NT2/D1 (cell line): ENCODE results near the gene FREY1.

Source experiments
- SUZ12 ChIP-seq: IDR thresholded peaks from 2 replicates; pipeline ENCODE4 v1.6.1; 2011; ENCODE audit not compliant: insufficient read length, insufficient read depth; ENCODE audit errors: extremely low read depth
- ZNF274 ChIP-seq: IDR thresholded peaks from 2 replicates; pipeline ENCODE4 v1.6.1; 2011; ENCODE audit warnings: mild to moderate bottlenecking, low read depth, low read length

GRCh38 chr11:45930031-45930794 is 23.1 kb upstream of the FREY1 start:
- TF ChIP-seq ZNF274 (no peak), SUZ12 (no peak)
